Thoracic aorta (tissue), 2 donors: ENCODE measurements around the gene UMPS. TPM values are rescaled to one million over a fixed set of nuclear protein-coding genes. Genes with fewer than 3 reads are reported as not detected.
"Not testable (repeated sequence)": the region's sequence is repeated elsewhere in the genome, so short reads cannot be mapped to it uniquely, and the experiment has no call there.

Source experiments
- ATAC-seq: fragments of 150-250 bp; one replicate; pipeline ENCODE4 v1.8.0; 2017; ENCODE audit warnings: low read depth; ENCODE audit not compliant: insufficient number of reproducible peaks, low FRiP score
- DNase-seq: peaks from one replicate; pipeline ENCODE4 v3.0.0-alpha.2; 2020; ENCODE audit warnings: low spot score
- H3K27ac ChIP-seq, 2 donors: fragments of 200-600 bp; sonication (generic); 1 replicate in 1 of 2; 2 replicates in 1 of 2; pipeline ENCODE4 v1.5.1; 2016; ENCODE audit warnings: mild to moderate bottlenecking in 2 of 2, moderate library complexity in 2 of 2
- H3K27me3 ChIP-seq: fragments of 200-600 bp; sonication (generic); replicated peaks from 2 replicates; pipeline ENCODE4 v1.6.0; 2016; ENCODE audit warnings: mild to moderate bottlenecking; ENCODE audit not compliant: insufficient read depth
- H3K36me3 ChIP-seq: fragments of 200-600 bp; sonication (generic); one replicate; pipeline ENCODE4 v1.5.1; 2016
- H3K4me1 ChIP-seq, 2 donors: fragments of 200-600 bp; sonication (generic); 1 replicate in 1 of 2; 2 replicates in 1 of 2; pipeline versions ENCODE4 v1.5.1 to v1.6.0; 2016; ENCODE audit warnings: low read depth in 2 of 2, mild to moderate bottlenecking in 1 of 2; ENCODE audit not compliant: control insufficient read depth in 1 of 2
- H3K4me3 ChIP-seq: fragments of 200-600 bp; sonication (generic); 2 replicates; pipeline ENCODE4 v1.5.1; 2016; ENCODE audit warnings: mild to moderate bottlenecking
- H3K9me3 ChIP-seq: fragments of 200-600 bp; sonication (generic); 2 replicates; pipeline ENCODE4 v1.5.1; 2016
- total RNA-seq, 2 donors: library from RNA; depleted of rRNA; stranded (reverse); fragments of >200 nt; gene quantifications; one replicate each; pipeline versions ENCODE4 v1.1.0 to v1.2.3, GENCODE V29; 2016
- TF ChIP-seq, protein P1 (sequence below): fragments of 200-600 bp; sonication (generic); IDR thresholded peaks from one replicate; pipeline ENCODE4 v1.5.1; 2019; ENCODE audit warnings: antibody characterized with exemption

The UMPS gene
- total RNA-seq, 2 donors from 2014 or later, result 20.8 to 29.6 TPM

DNA sequence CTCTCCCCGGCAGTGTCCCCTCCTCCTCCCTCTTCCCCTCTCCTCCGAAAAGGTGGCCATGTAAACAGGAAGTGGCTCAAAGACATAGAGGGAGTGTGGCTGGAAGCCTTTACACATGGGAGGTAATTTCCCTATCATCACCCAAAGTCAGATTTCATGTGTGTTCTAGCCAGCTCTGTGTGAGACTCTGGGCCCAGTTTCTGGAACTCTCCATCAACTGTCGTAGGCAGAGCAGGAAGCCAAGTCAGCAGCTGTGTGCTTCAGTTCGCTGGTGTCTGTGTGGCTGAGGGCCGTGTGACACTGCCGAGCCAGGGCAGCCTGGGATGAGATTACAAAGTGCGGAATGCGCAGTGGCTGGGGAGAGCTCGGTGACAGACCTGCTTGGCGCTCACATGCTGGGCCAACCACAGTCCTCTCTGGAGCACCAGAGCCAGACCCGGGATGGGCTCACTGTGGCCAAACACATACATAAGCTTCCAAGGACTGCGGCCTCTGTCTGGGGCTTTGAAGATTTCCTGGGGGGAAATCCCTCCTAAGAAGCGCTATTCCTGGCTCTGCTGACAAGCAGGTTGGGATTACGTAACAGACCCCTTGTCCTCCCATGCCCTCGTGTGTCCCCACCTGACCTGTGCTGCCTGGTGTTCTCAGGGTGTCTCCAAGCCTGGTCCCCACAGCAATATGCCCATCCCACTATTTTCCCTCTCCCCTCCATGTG lies 50.7 kb downstream of the UMPS start:
- peak; percentile 45 for DNase-seq
- H3K27me3 ChIP-seq, result no peaks in the 10 kb centered on the region
- no peaks in the 10 kb centered on the region for H3K36me3 ChIP-seq
- peak overlapping the region; percentile 46 for H3K4me3 ChIP-seq
- no peaks in the 10 kb centered on the region for H3K9me3 ChIP-seq
- ATAC-seq, result peak; percentile 50
- H3K27ac ChIP-seq, result peak overlapping the region; percentile 94 to 97
- peaks cover 37 to 78% of the 10 kb centered on the region in 2 donors for H3K4me1 ChIP-seq
- TF ChIP-seq, protein P1, sequence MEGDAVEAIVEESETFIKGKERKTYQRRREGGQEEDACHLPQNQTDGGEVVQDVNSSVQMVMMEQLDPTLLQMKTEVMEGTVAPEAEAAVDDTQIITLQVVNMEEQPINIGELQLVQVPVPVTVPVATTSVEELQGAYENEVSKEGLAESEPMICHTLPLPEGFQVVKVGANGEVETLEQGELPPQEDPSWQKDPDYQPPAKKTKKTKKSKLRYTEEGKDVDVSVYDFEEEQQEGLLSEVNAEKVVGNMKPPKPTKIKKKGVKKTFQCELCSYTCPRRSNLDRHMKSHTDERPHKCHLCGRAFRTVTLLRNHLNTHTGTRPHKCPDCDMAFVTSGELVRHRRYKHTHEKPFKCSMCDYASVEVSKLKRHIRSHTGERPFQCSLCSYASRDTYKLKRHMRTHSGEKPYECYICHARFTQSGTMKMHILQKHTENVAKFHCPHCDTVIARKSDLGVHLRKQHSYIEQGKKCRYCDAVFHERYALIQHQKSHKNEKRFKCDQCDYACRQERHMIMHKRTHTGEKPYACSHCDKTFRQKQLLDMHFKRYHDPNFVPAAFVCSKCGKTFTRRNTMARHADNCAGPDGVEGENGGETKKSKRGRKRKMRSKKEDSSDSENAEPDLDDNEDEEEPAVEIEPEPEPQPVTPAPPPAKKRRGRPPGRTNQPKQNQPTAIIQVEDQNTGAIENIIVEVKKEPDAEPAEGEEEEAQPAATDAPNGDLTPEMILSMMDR, result no peak

DNA sequence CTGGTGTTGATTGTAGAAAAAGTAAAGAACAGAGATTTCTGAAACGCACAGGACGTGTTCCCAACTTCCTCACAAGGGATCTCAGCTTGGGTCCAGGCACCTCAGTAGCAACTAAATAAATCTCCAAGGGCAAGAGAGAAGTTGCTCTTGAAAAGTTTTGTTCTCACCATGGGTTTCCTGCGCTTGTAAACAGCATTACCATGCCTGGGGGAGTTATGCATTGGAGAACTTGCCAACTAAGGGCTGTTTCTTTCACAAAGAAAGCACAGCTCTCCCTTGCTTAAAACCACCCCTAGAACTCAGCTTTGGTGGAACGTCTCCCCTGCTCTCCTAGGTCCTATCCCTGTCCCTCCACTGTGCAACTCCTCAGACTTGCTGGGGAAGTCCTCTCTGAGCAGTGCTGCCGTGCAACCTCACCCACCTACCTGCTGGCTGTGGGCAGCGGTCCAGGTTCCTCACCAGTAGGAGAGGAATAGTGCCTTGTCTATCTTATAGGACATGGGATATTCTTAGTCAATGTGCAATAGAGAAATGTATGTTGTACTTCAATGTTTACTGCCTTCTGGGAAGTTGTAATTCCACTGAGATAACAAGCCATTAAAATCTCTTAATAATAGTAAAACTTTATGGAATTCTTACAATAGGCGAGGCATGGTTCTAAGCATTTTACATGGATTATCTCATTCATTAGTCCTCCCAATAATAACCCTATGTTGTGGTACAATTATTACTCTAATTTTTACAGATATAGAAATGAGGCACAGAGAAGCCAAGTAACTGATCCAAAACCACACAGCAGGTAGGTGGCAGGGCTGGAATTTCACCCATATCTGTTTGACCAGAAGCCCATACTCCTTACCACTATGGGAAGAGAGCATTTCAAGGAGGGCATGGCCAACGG lies 51.5 kb downstream of the UMPS start:
- peak overlapping the region; percentile 94 to 97 for H3K27ac ChIP-seq
- no peaks in the 10 kb centered on the region for H3K9me3 ChIP-seq
- no peak overlapping the region for H3K4me3 ChIP-seq
- no peaks in the 10 kb centered on the region for H3K36me3 ChIP-seq
- no peak for DNase-seq
- H3K4me1 ChIP-seq, result peaks cover 40 to 83% of the 10 kb centered on the region in 2 donors
- no peak for ATAC-seq
- no peaks in the 10 kb centered on the region for H3K27me3 ChIP-seq
- TF ChIP-seq, protein P1, result no peak

DNA sequence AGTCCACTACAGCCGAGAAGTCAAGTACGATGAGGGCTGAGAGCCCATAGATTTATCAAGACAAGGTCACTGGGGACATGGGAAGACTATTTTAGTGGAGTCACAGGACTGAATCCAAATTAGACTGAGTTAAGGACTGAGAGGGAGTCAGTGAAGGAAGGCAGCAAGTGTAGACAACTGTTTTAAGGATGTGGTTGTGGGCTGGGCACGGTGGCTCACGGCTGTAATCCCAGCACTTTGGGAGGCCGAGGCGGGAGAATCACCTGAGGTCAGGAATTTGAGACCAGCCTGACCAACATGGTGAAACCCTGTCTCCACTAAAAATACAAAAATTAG lies 52.1 kb downstream of the UMPS start:
- not testable (repeated sequence) for DNase-seq, H3K27me3 ChIP-seq, H3K9me3 ChIP-seq, H3K36me3 ChIP-seq, H3K4me3 ChIP-seq, ATAC-seq
- peaks cover 46 to 85% of the 10 kb centered on the region in 2 donors for H3K4me1 ChIP-seq
- H3K27ac ChIP-seq, result peak overlapping the region; percentile 94 to 97

DNA sequence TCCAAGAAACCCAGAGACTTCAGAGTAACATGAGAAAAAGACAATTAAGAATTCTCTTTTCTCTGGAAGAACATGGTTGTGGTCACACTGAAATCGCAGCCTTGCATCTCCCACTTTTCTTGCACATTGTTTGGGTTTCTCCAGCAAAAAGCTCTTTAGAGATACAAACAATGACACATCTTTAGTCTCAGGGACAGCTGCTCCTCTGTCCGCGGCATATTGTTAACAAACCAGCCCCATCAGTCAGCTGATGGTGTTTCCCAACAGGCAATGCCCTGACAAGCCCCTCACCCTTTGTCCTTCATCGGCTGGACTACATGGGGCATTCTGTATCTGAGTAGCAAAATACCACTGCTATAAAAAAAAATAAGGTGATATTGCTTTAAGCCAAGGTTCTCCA lies 53.4 kb downstream of the UMPS start:
- ATAC-seq, result no peak
- H3K4me1 ChIP-seq, result peaks cover 46 to 86% of the 10 kb centered on the region in 2 donors
- DNase-seq, result no peak

DNA sequence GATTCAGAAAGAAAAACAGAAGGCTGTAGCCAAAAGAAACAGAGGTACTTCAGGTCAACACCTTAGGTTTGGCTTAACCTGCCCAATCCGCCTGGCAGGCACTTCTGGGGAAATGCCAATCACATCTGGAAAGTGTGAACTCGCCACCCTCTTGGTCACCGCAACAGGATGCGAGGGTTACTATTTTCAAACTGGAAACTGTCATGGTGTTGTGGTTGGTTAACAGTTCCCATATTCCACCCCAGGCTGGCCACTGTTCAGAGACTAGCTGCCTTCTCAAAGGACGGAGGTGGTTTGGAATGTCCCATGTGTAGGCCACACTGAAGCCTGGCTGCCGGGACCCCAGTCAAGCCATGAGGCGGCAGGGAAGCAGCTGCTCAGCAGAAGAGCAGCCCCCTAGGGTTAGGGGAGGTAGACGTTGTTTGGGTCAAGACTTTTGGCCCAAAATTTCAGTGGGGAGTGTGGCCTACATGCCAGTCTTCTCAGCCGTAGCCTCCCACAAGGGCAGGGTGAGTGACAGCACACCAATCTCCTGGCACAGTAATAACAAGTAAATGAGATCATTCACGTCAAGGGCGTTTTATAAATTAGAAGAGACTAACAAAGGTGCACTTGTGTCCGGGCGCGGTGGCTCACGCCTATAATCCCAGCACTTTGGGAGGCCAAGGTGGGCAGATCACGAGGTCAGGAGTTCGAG lies 54.6 kb downstream of the UMPS start:
- Histone ChIP-seq H3K9me3 (no peaks in the 10 kb centered on the region), H3K36me3 (no peaks in the 10 kb centered on the region), H3K4me1 (peaks cover 41 to 81% of the 10 kb centered on the region in 2 donors), H3K27ac (peak overlapping the region; percentile 77 to 82), H3K4me3 (no peak overlapping the region), H3K27me3 (no peaks in the 10 kb centered on the region)
- peak; percentile 36 for DNase-seq
- ATAC-seq, result peak; percentile 23
- TF ChIP-seq, protein P1, result no peak

More for the DNA sequence above, 53.4 kb downstream of the UMPS start:
- H3K36me3 ChIP-seq, result no peaks in the 10 kb centered on the region
- H3K4me3 ChIP-seq, result no peak overlapping the region
- peak overlapping the region; percentile 77 to 82 for H3K27ac ChIP-seq
- H3K27me3 ChIP-seq, result no peaks in the 10 kb centered on the region
- TF ChIP-seq, protein P1, result no peak
- H3K9me3 ChIP-seq, result no peaks in the 10 kb centered on the region
